ENCODE measurements around the gene PPDPF. TPM values are rescaled to one million over a fixed set of nuclear protein-coding genes. Genes with fewer than 3 reads are reported as not detected.

PPDPF gene
- polyA plus RNA-seq, 3 donors, result 13.4 to 39.9 (median 26.1) TPM

DNA sequence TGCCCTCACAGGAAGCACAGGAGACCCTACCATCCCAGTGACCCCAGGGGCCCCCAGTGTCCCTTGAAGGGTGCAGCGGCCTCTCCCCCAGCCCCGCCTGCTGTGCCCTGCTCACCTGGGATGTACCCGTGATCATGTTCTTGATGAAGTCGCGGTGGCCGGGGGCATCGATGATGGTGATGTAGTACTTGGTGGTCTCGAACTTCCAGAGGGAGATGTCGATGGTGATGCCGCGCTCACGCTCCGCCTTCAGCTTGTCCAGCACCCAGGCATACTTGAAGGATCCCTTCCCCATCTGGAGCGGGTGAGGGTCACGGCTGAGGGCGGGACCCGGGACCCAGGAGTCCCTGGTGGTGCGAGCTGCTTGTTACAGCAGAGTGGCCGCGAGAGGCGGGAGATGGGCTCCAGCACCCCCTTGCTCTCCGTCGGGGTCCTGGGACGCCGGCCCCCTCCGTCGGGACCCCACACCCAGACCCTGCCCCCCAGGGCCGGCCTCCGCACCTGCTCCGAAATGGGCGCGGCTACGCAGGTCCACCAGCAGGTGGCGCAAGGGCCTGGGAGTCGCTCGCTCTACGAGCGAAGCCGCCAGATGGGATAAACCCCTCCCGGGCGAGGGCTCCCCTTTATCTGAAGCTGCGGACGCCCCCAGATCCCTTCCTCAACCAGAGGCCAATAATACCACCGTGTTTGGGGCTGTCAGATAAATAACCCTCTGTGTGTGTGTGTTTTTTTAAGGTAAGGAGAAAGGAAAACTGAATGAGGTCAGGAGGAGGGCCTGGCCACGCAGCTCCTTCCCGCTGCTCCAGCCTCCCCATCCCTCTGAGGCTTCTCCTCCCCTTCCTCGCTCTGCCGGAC is 24.6 kb upstream of the PPDPF start:
- peak overlapping the region; percentile 77 to 91 for H3K4me3 Mint-ChIP-seq
- peak overlapping the region in 2 of 3 experiments; percentile 8 to 68 for H3K4me3 ChIP-seq (replicated peaks in 1 of 3; ENCODE audit: low read depth in 2 of 3, low read length in 3 of 3)
- peaks cover 8 to 20% of the 10 kb centered on the region in 2 donors for H3K4me1 ChIP-seq (ENCODE audit: control insufficient read depth in 1 of 2, insufficient read depth in 2 of 2, low read length in 2 of 2)
- TF ChIP-seq, protein P1, sequence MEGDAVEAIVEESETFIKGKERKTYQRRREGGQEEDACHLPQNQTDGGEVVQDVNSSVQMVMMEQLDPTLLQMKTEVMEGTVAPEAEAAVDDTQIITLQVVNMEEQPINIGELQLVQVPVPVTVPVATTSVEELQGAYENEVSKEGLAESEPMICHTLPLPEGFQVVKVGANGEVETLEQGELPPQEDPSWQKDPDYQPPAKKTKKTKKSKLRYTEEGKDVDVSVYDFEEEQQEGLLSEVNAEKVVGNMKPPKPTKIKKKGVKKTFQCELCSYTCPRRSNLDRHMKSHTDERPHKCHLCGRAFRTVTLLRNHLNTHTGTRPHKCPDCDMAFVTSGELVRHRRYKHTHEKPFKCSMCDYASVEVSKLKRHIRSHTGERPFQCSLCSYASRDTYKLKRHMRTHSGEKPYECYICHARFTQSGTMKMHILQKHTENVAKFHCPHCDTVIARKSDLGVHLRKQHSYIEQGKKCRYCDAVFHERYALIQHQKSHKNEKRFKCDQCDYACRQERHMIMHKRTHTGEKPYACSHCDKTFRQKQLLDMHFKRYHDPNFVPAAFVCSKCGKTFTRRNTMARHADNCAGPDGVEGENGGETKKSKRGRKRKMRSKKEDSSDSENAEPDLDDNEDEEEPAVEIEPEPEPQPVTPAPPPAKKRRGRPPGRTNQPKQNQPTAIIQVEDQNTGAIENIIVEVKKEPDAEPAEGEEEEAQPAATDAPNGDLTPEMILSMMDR (IDR thresholded peaks at IDR 0.05), result peak; percentile 99
- H3K9me3 Mint-ChIP-seq, result peaks cover 0 to 5% (median 3%) of the 10 kb centered on the region in 7 donors
- H3K36me3 ChIP-seq (replicated peaks in 1 of 2; ENCODE audit: control insufficient read depth in 1 of 2, insufficient read depth in 2 of 2, low read length in 2 of 2), result no peaks in the 10 kb centered on the region
- H3K79me2 ChIP-seq (ENCODE audit: insufficient read depth, low read length), result no peaks in the 10 kb centered on the region
- H3K27ac Mint-ChIP-seq, result no peak overlapping the region
- peaks cover 9 to 39% of the 10 kb centered on the region in 2 donors for H3K27me3 ChIP-seq (ENCODE audit: control insufficient read depth in 2 of 2, insufficient read depth in 2 of 2, low read length in 2 of 2)
- H3K36me3 Mint-ChIP-seq, result no peaks in the 10 kb centered on the region
- peaks cover 5% of the 10 kb centered on the region for H3K4me1 Mint-ChIP-seq
- intact Hi-C loops (cut with micrococcal nuclease), result loop anchor here (2.0 kb wide), 2 partner anchors 475 to 477 kb away; no protein-coding TSS in a partner anchor
- H3K27me3 Mint-ChIP-seq (ENCODE audit: low read depth in 3 of 3), result peaks cover 36 to 64% (median 46%) of the 10 kb centered on the region in 3 donors
- peak overlapping the region; percentile 75 for H3K4me2 ChIP-seq (replicated peaks; ENCODE audit: extremely low read depth, low read length, poor library complexity, severe bottlenecking)
- no peaks in the 10 kb centered on the region for H4K20me1 ChIP-seq (ENCODE audit: insufficient read depth, low read length)
- DNase-seq, result peak; percentile 45 to 64 (median 62)
- peak overlapping the region; percentile 71 for H2AFZ ChIP-seq (ENCODE audit: insufficient read depth, low read depth, low read length, poor library complexity, severe bottlenecking)
- whole genome bisulfite sequencing (ENCODE audit: insufficient coverage), result 22% methylated on average over 38 of the region's 48 CpGs
- peaks cover 0 to 5% of the 10 kb centered on the region in 2 donors for H3K9me3 ChIP-seq (replicated peaks in 1 of 2; ENCODE audit: control insufficient read depth in 1 of 2, insufficient read depth in 1 of 2, low read length in 2 of 2)
- H3K9ac ChIP-seq (ENCODE audit: insufficient read depth, low read length, poor library complexity, severe bottlenecking), result no peak overlapping the region
- no peak overlapping the region for H3K27ac ChIP-seq (ENCODE audit: low read depth in 1 of 2, low read length in 2 of 2)

DNA sequence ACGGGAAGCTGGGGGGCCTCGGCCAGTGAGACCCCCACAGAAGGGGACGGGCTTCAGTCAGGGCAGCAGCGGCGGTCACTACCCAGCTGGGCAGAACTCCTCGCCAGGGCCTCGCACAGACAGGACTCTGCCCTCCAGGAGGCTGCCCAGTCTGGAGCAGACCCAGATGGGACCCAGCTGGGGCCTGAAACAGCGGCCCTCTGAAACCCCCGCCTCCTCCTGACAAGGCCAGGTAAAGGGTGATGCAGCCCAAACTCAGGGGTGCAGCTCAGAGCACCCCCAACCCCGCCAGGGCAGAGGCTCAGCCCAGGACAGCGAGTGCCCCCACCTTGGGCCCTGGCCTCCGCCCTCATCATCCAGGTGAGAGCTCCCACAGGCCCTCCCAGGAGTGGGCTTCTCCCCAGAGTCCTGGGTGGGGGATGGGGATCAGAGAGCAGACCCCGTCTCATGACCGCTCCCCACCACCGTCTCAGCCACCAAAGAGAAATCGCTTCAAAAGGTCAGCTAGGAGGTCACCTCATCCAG is 23.9 kb upstream of the PPDPF start:
- no peak overlapping the region for H3K27ac ChIP-seq (ENCODE audit: low read depth in 1 of 2, low read length in 2 of 2)
- H2AFZ ChIP-seq (ENCODE audit: insufficient read depth, low read depth, low read length, poor library complexity, severe bottlenecking), result peak overlapping the region; percentile 71
- Mint-ChIP-seq H3K27ac (peak overlapping the region in 1 of 7 donors; percentile 31), H3K27me3 (ENCODE audit: low read depth in 3 of 3) (peaks cover 39 to 64% (median 46%) of the 10 kb centered on the region in 3 donors), H3K4me3 (peak overlapping the region; percentile 77 to 91), H3K36me3 (no peaks in the 10 kb centered on the region), H3K4me1 (peaks cover 5% of the 10 kb centered on the region), H3K9me3 (peaks cover 0 to 5% (median 3%) of the 10 kb centered on the region in 7 donors)
- peak overlapping the region; percentile 75 for H3K4me2 ChIP-seq (replicated peaks; ENCODE audit: extremely low read depth, low read length, poor library complexity, severe bottlenecking)
- H3K79me2 ChIP-seq (ENCODE audit: insufficient read depth, low read length), result no peaks in the 10 kb centered on the region
- H3K9me3 ChIP-seq (replicated peaks in 1 of 2; ENCODE audit: control insufficient read depth in 1 of 2, insufficient read depth in 1 of 2, low read length in 2 of 2), result peaks cover 0 to 5% of the 10 kb centered on the region in 2 donors
- H3K27me3 ChIP-seq (ENCODE audit: control insufficient read depth in 2 of 2, insufficient read depth in 2 of 2, low read length in 2 of 2), result peaks cover 9 to 39% of the 10 kb centered on the region in 2 donors
- H4K20me1 ChIP-seq (ENCODE audit: insufficient read depth, low read length), result no peaks in the 10 kb centered on the region
- TF ChIP-seq, protein P1 (IDR thresholded peaks at IDR 0.05), result no peak
- WGBS (ENCODE audit: insufficient coverage), result 65% methylated on average over 14 of the region's 16 CpGs
- intact Hi-C loops (cut with micrococcal nuclease), result loop anchor here (2.0 kb wide), 2 partner anchors 474 to 476 kb away; no protein-coding TSS in a partner anchor
- no peak overlapping the region for H3K9ac ChIP-seq (ENCODE audit: insufficient read depth, low read length, poor library complexity, severe bottlenecking)
- H3K4me1 ChIP-seq (ENCODE audit: control insufficient read depth in 1 of 2, insufficient read depth in 2 of 2, low read length in 2 of 2), result peaks cover 8 to 20% of the 10 kb centered on the region in 2 donors
- peak overlapping the region in 2 of 3 experiments; percentile 8 to 68 for H3K4me3 ChIP-seq (replicated peaks in 1 of 3; ENCODE audit: low read depth in 2 of 3, low read length in 3 of 3)
- DNase-seq, result no peak
- no peaks in the 10 kb centered on the region for H3K36me3 ChIP-seq (replicated peaks in 1 of 2; ENCODE audit: control insufficient read depth in 1 of 2, insufficient read depth in 2 of 2, low read length in 2 of 2)
